ENCODE results near the gene DMWD. TPM values are rescaled to one million over a fixed set of nuclear protein-coding genes. Genes with fewer than 3 reads are reported as not detected.
A peak's percentile ranks its signal among the peaks of the same experiment; 100 is the strongest.

DMWD gene
- total and polyA plus RNA-seq, 2 of the 13 experiments (the other 11 are each of a cell fraction or from before 2014, with no cell fraction given), result 10.3 to 14.9 TPM

DNA sequence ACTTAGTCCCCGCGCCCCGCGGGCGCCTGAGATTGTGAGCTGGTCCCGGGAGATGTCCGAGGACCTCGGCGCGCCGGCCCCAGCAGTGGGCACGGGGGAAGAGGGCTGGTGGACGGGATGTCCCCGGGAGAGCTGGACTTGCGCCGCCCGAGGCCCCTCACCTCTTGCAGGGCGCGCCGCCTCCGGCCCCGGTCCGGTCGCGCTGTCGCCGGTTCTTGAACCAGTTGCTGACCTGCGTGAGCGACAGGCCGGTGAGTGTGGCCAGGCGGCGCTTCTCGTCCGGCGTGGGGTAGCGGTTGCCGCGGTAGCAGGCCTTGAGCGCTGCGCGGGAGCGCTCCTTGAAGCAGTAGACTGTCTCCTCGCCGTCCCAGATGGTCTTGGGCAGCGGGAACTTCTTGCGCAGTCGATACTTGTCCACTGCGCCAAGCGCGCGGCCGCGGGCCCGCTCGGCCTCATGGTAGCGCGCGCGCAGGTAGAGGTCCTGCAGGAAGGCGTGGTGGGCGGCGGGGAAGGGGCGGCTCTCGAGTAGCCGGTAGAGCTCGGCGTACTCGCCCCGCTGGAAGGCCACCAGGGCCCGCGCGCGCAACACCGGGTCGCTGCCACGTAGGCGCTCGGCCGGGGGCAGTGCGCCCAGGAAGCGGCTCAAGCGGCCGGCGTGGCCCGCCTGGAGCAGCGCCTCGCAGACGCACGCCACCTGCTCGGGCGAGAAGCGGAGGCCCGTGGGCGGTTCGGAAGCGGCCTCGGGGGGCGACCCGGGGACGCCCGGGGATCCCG, 24.6 kb downstream of the DMWD start (continued):
- TF ChIP-seq RXRA (CRISPR knock-in tag; IDR thresholded peaks at IDR 0.05) (peak; percentile 48; the same call in 1 of the 2 replicates), ISX (CRISPR knock-in tag; conservative IDR thresholded peaks at IDR 0.05) (no peak; the same call in 1 of the 2 replicates), NRL (CRISPR knock-in tag; IDR thresholded peaks at IDR 0.05; ENCODE audit: borderline replicate concordance) (no peak; the same call in 1 of the 2 replicates), GZF1 (CRISPR knock-in tag; IDR thresholded peaks at IDR 0.05) (peak; percentile 32; the same call in 1 of the 2 replicates), ZNF256 (CRISPR knock-in tag; conservative IDR thresholded peaks at IDR 0.05) (0 out of 2 replicates have a peak, but pooled peaks have one; percentile 25), TCF7 (IDR thresholded peaks at IDR 0.05; ENCODE audit: low read depth) (no peak), ATAD3A (CRISPR knock-in tag; IDR thresholded peaks at IDR 0.05) (no peak), ZFX (CRISPR knock-in tag; IDR thresholded peaks at IDR 0.05; ENCODE audit: low read depth) (peak; percentile 73; the same call in 1 of the 2 replicates), ZSCAN31 (CRISPR knock-in tag; IDR thresholded peaks at IDR 0.05; ENCODE audit: low read depth) (0 out of 2 replicates have a peak, but pooled peaks have one; percentile 13), RFX3 (CRISPR knock-in tag; IDR thresholded peaks at IDR 0.05) (no peak), FOXO4 (CRISPR knock-in tag; conservative IDR thresholded peaks at IDR 0.05) (no peak), RBAK (CRISPR knock-in tag; IDR thresholded peaks at IDR 0.05) (no peak), NFYB (CRISPR knock-in tag; IDR thresholded peaks at IDR 0.05) (no peak), ZNF629 (CRISPR knock-in tag; conservative IDR thresholded peaks at IDR 0.05) (no peak), ZNF30 (CRISPR knock-in tag; IDR thresholded peaks at IDR 0.05) (no peak), LBX2 (CRISPR knock-in tag; IDR thresholded peaks at IDR 0.05; ENCODE audit: borderline replicate concordance) (no peak), ZNF619 (CRISPR knock-in tag; IDR thresholded peaks at IDR 0.05) (no peak)
- TF ChIP-seq, protein P1, sequence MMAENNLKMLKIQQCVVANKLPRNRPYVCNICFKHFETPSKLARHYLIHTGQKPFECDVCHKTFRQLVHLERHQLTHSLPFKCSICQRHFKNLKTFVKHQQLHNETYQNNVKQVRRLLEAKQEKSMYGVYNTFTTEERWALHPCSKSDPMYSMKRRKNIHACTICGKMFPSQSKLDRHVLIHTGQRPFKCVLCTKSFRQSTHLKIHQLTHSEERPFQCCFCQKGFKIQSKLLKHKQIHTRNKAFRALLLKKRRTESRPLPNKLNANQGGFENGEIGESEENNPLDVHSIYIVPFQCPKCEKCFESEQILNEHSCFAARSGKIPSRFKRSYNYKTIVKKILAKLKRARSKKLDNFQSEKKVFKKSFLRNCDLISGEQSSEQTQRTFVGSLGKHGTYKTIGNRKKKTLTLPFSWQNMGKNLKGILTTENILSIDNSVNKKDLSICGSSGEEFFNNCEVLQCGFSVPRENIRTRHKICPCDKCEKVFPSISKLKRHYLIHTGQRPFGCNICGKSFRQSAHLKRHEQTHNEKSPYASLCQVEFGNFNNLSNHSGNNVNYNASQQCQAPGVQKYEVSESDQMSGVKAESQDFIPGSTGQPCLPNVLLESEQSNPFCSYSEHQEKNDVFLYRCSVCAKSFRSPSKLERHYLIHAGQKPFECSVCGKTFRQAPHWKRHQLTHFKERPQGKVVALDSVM (CRISPR knock-in tag; IDR thresholded peaks at IDR 0.05), result 0 out of 2 replicates have a peak, but pooled peaks have one; percentile 18
- TF ChIP-seq, protein P2, sequence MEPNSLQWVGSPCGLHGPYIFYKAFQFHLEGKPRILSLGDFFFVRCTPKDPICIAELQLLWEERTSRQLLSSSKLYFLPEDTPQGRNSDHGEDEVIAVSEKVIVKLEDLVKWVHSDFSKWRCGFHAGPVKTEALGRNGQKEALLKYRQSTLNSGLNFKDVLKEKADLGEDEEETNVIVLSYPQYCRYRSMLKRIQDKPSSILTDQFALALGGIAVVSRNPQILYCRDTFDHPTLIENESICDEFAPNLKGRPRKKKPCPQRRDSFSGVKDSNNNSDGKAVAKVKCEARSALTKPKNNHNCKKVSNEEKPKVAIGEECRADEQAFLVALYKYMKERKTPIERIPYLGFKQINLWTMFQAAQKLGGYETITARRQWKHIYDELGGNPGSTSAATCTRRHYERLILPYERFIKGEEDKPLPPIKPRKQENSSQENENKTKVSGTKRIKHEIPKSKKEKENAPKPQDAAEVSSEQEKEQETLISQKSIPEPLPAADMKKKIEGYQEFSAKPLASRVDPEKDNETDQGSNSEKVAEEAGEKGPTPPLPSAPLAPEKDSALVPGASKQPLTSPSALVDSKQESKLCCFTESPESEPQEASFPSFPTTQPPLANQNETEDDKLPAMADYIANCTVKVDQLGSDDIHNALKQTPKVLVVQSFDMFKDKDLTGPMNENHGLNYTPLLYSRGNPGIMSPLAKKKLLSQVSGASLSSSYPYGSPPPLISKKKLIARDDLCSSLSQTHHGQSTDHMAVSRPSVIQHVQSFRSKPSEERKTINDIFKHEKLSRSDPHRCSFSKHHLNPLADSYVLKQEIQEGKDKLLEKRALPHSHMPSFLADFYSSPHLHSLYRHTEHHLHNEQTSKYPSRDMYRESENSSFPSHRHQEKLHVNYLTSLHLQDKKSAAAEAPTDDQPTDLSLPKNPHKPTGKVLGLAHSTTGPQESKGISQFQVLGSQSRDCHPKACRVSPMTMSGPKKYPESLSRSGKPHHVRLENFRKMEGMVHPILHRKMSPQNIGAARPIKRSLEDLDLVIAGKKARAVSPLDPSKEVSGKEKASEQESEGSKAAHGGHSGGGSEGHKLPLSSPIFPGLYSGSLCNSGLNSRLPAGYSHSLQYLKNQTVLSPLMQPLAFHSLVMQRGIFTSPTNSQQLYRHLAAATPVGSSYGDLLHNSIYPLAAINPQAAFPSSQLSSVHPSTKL (CRISPR knock-in tag; IDR thresholded peaks at IDR 0.05), result no peak
- TF ChIP-seq, protein P3, sequence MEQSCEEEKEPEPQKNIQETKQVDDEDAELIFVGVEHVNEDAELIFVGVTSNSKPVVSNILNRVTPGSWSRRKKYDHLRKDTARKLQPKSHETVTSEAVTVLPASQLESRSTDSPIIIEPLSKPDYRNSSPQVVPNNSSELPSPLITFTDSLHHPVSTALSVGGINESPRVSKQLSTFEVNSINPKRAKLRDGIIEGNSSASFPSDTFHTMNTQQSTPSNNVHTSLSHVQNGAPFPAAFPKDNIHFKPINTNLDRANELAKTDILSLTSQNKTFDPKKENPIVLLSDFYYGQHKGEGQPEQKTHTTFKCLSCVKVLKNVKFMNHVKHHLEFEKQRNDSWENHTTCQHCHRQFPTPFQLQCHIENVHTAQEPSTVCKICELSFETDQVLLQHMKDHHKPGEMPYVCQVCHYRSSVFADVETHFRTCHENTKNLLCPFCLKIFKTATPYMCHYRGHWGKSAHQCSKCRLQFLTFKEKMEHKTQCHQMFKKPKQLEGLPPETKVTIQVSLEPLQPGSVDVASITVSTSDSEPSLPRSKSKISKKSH (CRISPR knock-in tag; IDR thresholded peaks at IDR 0.05; ENCODE audit: borderline replicate concordance), result no peak; the same call in 1 of the 2 replicates
